Stomach (tissue), 4 donors: ENCODE measurements around the gene GRIP2.

Experiments used
- EP300 ChIP-seq: sonication (generic); formaldehyde crosslinking; IDR thresholded peaks from one replicate; pipeline ENCODE4 v1.6.1; 2017; ENCODE audit warnings: antibody characterized with exemption
- POLR2A ChIP-seq, 4 donors: fragments of 450-650 bp; IDR thresholded peaks; one replicate each; pipeline ENCODE4 v1.6.1; 2016; ENCODE audit warnings: antibody characterized with exemption in 4 of 4, control low read depth in 2 of 4, mild to moderate bottlenecking in 1 of 4, moderate library complexity in 1 of 4
- TF ChIP-seq, protein P1 (sequence below), 7 experiments: fragments of 450-650 bp in 4 of 7; fragments of 200-600 bp in 3 of 7; sonication (generic) in 3 of 7; IDR thresholded peaks; one replicate each; pipeline ENCODE4 v1.5.1; 2016 to 2019; ENCODE audit warnings: antibody characterized with exemption in 7 of 7, control low read depth in 2 of 7, mild to moderate bottlenecking in 1 of 7

- TF ChIP-seq, protein P1, sequence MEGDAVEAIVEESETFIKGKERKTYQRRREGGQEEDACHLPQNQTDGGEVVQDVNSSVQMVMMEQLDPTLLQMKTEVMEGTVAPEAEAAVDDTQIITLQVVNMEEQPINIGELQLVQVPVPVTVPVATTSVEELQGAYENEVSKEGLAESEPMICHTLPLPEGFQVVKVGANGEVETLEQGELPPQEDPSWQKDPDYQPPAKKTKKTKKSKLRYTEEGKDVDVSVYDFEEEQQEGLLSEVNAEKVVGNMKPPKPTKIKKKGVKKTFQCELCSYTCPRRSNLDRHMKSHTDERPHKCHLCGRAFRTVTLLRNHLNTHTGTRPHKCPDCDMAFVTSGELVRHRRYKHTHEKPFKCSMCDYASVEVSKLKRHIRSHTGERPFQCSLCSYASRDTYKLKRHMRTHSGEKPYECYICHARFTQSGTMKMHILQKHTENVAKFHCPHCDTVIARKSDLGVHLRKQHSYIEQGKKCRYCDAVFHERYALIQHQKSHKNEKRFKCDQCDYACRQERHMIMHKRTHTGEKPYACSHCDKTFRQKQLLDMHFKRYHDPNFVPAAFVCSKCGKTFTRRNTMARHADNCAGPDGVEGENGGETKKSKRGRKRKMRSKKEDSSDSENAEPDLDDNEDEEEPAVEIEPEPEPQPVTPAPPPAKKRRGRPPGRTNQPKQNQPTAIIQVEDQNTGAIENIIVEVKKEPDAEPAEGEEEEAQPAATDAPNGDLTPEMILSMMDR (IDR thresholded peaks at IDR 0.05), result no peak
- TF ChIP-seq POLR2A (IDR thresholded peaks at IDR 0.05) (no peak), EP300 (no peak)
These were observed 56.9 kb downstream of the GRIP2 start for GRCh38 chr3:14483286-14483685.
